Activated T-cell treated with anti-CD3 and anti-CD28 coated beads, Interleukin-2, amount 50 U/mL, for 72 hours (primary cell): Measurements from ENCODE around the gene MYH6. TPM values are rescaled to one million over a fixed set of nuclear protein-coding genes. Genes with fewer than 3 reads are reported as not detected.
"Not testable (repeated sequence)": the region's sequence is repeated elsewhere in the genome, so short reads cannot be mapped to it uniquely, and the experiment has no call there.

ENCODE experiments used
- ATAC-seq, 2 donors: fragments of 150-1000 bp; cut with Tn5 transposase; replicated peaks in 1 of 2; 2 replicates each; pipeline ENCODE4 v1.10.0; 2021; ENCODE audit warnings: moderate library complexity in 2 of 2, mild to moderate bottlenecking in 1 of 2
- DNase-seq, 2 donors: peaks; one replicate each; pipeline ENCODE4 v3.0.0; 2021 to 2022; ENCODE audit warnings: mixed read lengths in 1 of 2
- H3K27ac Mint-ChIP-seq: one replicate; pipeline ENCODE4 v1.8.0; 2022; ENCODE audit warnings: mild to moderate bottlenecking, moderate library complexity, mixed read lengths
- H3K27me3 Mint-ChIP-seq: one replicate; pipeline ENCODE4 v1.8.0; 2022; ENCODE audit warnings: low read depth, mixed read lengths
- H3K36me3 Mint-ChIP-seq, 2 donors: one replicate each; pipeline ENCODE4 v1.8.0; 2022; ENCODE audit warnings: mixed read lengths in 2 of 2, mild to moderate bottlenecking in 1 of 2; ENCODE audit not compliant: insufficient read depth in 2 of 2
- H3K4me1 Mint-ChIP-seq: one replicate; pipeline ENCODE4 v1.8.0; 2022; ENCODE audit warnings: low read depth, mixed read lengths
- H3K4me3 Mint-ChIP-seq, 2 donors: one replicate each; pipeline ENCODE4 v1.8.0; 2022; ENCODE audit warnings: mild to moderate bottlenecking in 2 of 2, mixed read lengths in 2 of 2, moderate library complexity in 2 of 2
- H3K9me3 Mint-ChIP-seq, 2 donors: one replicate each; pipeline ENCODE4 v1.8.0; 2022; ENCODE audit warnings: mixed read lengths in 2 of 2
- total RNA-seq, 2 donors: library from RNA; stranded (reverse); gene quantifications; one replicate each; pipeline ENCODE4 v1.2.3, GENCODE V29; 2022

The MYH6 gene
- total RNA-seq, 2 donors from 2014 or later, result 0.65 to 2.1 TPM

DNA sequence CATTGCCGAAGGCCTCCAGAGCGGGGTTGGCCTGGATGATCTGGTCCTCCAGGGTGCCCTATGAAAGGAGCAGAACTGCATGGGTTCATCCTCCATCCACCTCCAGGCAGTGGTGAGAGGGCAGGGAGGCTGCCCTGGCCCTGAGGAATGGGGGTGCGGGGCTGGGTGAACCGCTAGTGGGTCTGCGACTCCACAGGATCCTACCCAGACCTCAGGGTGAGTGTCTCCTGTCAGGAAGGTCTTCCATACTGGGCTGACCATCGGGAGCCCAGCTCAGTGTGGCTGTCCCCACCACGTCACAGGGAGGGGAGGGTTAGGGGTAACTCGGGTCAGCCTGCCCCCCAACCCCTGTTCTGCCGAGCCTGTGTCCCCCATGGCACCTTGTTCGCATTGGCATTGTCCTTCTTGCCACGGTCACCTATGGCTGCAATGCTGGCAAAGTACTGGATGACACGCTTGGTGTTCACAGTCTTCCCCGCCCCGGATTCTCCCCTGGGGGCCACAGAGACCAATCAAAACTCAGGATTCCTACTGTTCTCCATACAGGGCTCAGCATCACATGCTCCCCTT, 3.7 kb downstream of the MYH6 start:
- Mint-ChIP-seq H3K36me3 (no peaks in the 10 kb centered on the region), H3K27ac (no peak overlapping the region), H3K27me3 (peaks cover 14% of the 10 kb centered on the region), H3K9me3 (no peaks in the 10 kb centered on the region), H3K4me3 (no peak overlapping the region), H3K4me1 (no peaks in the 10 kb centered on the region)
- DNase-seq, result no peak
- ATAC-seq, result no peak

GRCh38 chr14:23403908-23404307, 4.2 kb downstream of the MYH6 start:
- no peak for ATAC-seq
- H3K4me3 Mint-ChIP-seq, result no peak overlapping the region
- no peaks in the 10 kb centered on the region for H3K36me3 Mint-ChIP-seq
- DNase-seq, result no peak
- no peaks in the 10 kb centered on the region for H3K9me3 Mint-ChIP-seq
- H3K27ac Mint-ChIP-seq, result no peak overlapping the region
- H3K27me3 Mint-ChIP-seq, result peaks cover 12% of the 10 kb centered on the region
- no peaks in the 10 kb centered on the region for H3K4me1 Mint-ChIP-seq

GRCh38 chr14:23403139-23403438, 5.0 kb downstream of the MYH6 start:
- no peaks in the 10 kb centered on the region for H3K36me3 Mint-ChIP-seq
- no peaks in the 10 kb centered on the region for H3K4me1 Mint-ChIP-seq
- no peaks in the 10 kb centered on the region for H3K9me3 Mint-ChIP-seq
- no peak overlapping the region for H3K27ac Mint-ChIP-seq
- H3K4me3 Mint-ChIP-seq, result no peak overlapping the region
- H3K27me3 Mint-ChIP-seq, result peaks cover 9% of the 10 kb centered on the region
- DNase-seq, result no peak
- no peak for ATAC-seq

GRCh38 chr14:23402296-23403138, 5.6 kb downstream of the MYH6 start:
- H3K36me3 Mint-ChIP-seq, result no peaks in the 10 kb centered on the region
- ATAC-seq, result no peak
- peaks cover 9% of the 10 kb centered on the region for H3K27me3 Mint-ChIP-seq
- no peaks in the 10 kb centered on the region for H3K9me3 Mint-ChIP-seq
- no peak overlapping the region for H3K27ac Mint-ChIP-seq
- no peak for DNase-seq
- no peak overlapping the region for H3K4me3 Mint-ChIP-seq
- no peaks in the 10 kb centered on the region for H3K4me1 Mint-ChIP-seq

DNA sequence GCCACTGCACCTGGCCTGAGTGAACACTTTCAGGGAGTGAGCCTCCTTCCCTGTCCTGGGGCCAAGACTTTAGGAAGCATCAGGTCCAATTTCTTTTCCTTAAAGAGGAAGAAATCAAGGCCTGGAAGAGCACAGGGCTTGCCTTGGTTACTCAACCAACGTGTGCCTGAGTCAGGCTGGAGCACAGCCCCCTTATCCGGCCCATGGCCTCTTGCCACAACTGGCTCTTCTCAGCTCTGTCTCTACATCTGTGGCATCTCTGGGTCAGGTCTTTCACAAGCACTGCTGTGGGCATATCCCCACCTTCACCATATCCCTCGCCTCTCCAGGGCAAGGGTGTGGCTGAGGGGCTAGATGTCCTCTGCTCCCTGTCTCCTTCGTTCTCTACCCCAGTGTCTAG, 6.8 kb downstream of the MYH6 start:
- no peak for ATAC-seq
- no peak for DNase-seq
- H3K4me1 Mint-ChIP-seq, result no peaks in the 10 kb centered on the region
- H3K9me3 Mint-ChIP-seq, result no peaks in the 10 kb centered on the region
- no peaks in the 10 kb centered on the region for H3K36me3 Mint-ChIP-seq
- H3K4me3 Mint-ChIP-seq, result no peak overlapping the region
- H3K27ac Mint-ChIP-seq, result no peak overlapping the region
- H3K27me3 Mint-ChIP-seq, result peaks cover 9% of the 10 kb centered on the region

GRCh38 chr14:23400496-23401149, 7.5 kb downstream of the MYH6 start:
- not testable (repeated sequence) for ATAC-seq, H3K27me3 Mint-ChIP-seq, H3K4me1 Mint-ChIP-seq, H3K36me3 Mint-ChIP-seq, H3K9me3 Mint-ChIP-seq, H3K4me3 Mint-ChIP-seq, DNase-seq, H3K27ac Mint-ChIP-seq

GRCh38 chr14:23399591-23399990, 8.5 kb downstream of the MYH6 start:
- Mint-ChIP-seq H3K4me3 (no peak overlapping the region), H3K27ac (no peak overlapping the region), H3K27me3 (peaks cover 9% of the 10 kb centered on the region), H3K9me3 (no peaks in the 10 kb centered on the region), H3K36me3 (no peaks in the 10 kb centered on the region), H3K4me1 (no peaks in the 10 kb centered on the region)
- ATAC-seq (no peak), DNase-seq (no peak)

- DNase-seq, result no peak
- no peak overlapping the region for H3K27ac Mint-ChIP-seq
- H3K4me1 Mint-ChIP-seq, result no peaks in the 10 kb centered on the region
- H3K27me3 Mint-ChIP-seq, result peaks cover 9% of the 10 kb centered on the region
- no peaks in the 10 kb centered on the region for H3K36me3 Mint-ChIP-seq
- no peak for ATAC-seq
- no peak overlapping the region for H3K4me3 Mint-ChIP-seq
- no peaks in the 10 kb centered on the region for H3K9me3 Mint-ChIP-seq
These were observed 8.9 kb downstream of the MYH6 start for GRCh38 chr14:23399136-23399535.

- no peak for DNase-seq
- no peak for ATAC-seq
- H3K36me3 Mint-ChIP-seq, result no peaks in the 10 kb centered on the region
- H3K4me1 Mint-ChIP-seq, result no peaks in the 10 kb centered on the region
- H3K9me3 Mint-ChIP-seq, result no peaks in the 10 kb centered on the region
- H3K27ac Mint-ChIP-seq, result no peak overlapping the region
- no peak overlapping the region for H3K4me3 Mint-ChIP-seq
- peaks cover 9% of the 10 kb centered on the region for H3K27me3 Mint-ChIP-seq
These were observed 9.7 kb downstream of the MYH6 start for GRCh38 chr14:23398348-23398747.

DNA sequence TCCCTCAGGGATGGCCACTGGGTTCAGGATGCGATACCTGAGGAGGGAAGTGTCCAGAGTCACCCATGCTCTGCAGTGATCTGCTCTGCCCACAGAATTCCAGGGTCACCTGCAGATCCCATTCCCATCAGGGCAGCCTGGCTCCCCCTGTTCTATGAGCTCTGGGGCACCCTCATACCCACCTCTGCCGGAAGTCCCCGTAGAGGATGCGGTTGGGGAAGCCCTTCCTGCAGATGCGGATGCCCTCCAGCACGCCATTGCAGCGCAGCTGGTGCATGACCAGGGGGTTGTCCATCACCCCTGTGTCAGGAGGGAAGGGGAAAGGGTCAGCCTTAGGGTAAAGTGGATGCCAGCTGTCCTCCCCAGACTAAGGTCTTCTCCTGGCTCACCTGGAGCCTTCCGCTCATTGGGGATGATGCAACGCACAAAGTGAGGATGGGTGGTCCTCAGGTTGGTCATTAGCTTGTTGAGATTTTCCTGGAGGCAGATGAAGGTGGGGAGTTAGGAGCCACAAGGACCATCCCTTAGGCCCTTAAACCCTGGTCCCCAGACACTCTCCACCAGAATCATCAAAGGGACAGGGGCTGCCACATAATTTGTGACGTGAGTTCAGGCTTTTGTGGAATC, 11.2 kb downstream of the MYH6 start:
- DNase-seq (no peak), ATAC-seq (no peak)
- Mint-ChIP-seq H3K27ac (no peak overlapping the region), H3K4me1 (no peaks in the 10 kb centered on the region), H3K4me3 (no peak overlapping the region), H3K9me3 (no peaks in the 10 kb centered on the region), H3K27me3 (no peaks in the 10 kb centered on the region), H3K36me3 (no peaks in the 10 kb centered on the region)

GRCh38 chr14:23396126-23396525, 11.9 kb downstream of the MYH6 start:
- Mint-ChIP-seq H3K4me3 (no peak overlapping the region), H3K9me3 (no peaks in the 10 kb centered on the region), H3K27me3 (no peaks in the 10 kb centered on the region), H3K27ac (no peak overlapping the region), H3K36me3 (no peaks in the 10 kb centered on the region), H3K4me1 (no peaks in the 10 kb centered on the region)
- DNase-seq, result no peak
- no peak for ATAC-seq

DNA sequence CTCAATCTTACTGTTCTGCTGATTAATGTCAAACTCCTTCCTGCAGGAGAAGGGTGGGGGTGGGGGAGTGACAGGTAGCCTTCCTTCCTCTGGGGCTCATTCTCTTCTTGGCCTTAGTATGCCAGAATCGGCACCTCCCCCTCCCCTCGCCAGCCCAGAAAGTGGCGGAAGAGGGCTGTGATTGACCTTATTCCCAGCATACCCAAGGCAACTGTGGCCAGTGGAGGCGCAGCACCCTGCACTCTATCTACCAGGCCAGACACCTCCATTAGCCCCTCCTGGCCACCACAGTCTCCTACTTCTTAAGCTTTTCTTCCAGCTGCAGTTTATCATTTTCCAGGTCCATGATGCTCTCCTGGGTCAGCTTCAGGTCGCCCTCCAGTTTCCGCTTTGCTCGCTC, 15.5 kb downstream of the MYH6 start:
- ATAC-seq, result no peak
- Mint-ChIP-seq H3K9me3 (no peaks in the 10 kb centered on the region), H3K4me1 (no peaks in the 10 kb centered on the region), H3K27ac (no peak overlapping the region), H3K36me3 (no peaks in the 10 kb centered on the region), H3K4me3 (no peak overlapping the region), H3K27me3 (no peaks in the 10 kb centered on the region)
- DNase-seq, result no peak

- not testable (repeated sequence) for H3K4me1 Mint-ChIP-seq, H3K4me3 Mint-ChIP-seq, H3K27ac Mint-ChIP-seq, H3K36me3 Mint-ChIP-seq, ATAC-seq, DNase-seq, H3K9me3 Mint-ChIP-seq, H3K27me3 Mint-ChIP-seq
These were observed 18.2 kb downstream of the MYH6 start for GRCh38 chr14:23389871-23390270.
